ENCODE measurements around the gene RBP7.

- TF ChIP-seq CTCF (conservative IDR thresholded peaks at IDR 0.05; ENCODE audit: low read depth, low read length) (no peak), EZH2 (IDR thresholded peaks at IDR 0.05; ENCODE audit: low read length, unreplicated experiment) (no peak)
Measured at GRCh38 chr1:10063878-10064277, 66.8 kb downstream of the RBP7 start.
